Measurements from ENCODE around the gene RREB1.

RREB1 gene

DNA sequence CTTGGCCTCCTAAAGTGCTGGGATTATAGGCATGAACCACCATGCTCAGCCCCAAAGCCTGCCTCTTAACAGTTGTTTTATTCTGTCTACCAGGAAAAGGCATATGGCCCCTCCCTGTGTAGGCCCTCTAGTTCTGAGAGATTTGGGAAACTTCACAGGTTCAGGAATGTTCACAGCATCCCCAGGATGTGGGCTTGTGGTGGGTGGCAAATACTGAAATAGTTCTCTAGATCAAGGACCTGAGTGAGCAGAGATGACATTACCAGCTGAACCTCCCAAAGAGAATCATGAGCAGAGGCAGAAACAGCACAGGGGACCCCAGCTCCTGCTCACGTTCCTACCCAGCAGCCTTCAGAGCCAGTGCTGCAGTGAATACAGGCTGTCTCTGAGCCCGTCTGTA is 105.7 kb downstream of the RREB1 start:
- DNase-seq (ENCODE audit: low read depth): no peak
- TF ChIP-seq, protein P1, sequence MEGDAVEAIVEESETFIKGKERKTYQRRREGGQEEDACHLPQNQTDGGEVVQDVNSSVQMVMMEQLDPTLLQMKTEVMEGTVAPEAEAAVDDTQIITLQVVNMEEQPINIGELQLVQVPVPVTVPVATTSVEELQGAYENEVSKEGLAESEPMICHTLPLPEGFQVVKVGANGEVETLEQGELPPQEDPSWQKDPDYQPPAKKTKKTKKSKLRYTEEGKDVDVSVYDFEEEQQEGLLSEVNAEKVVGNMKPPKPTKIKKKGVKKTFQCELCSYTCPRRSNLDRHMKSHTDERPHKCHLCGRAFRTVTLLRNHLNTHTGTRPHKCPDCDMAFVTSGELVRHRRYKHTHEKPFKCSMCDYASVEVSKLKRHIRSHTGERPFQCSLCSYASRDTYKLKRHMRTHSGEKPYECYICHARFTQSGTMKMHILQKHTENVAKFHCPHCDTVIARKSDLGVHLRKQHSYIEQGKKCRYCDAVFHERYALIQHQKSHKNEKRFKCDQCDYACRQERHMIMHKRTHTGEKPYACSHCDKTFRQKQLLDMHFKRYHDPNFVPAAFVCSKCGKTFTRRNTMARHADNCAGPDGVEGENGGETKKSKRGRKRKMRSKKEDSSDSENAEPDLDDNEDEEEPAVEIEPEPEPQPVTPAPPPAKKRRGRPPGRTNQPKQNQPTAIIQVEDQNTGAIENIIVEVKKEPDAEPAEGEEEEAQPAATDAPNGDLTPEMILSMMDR (IDR thresholded peaks at IDR 0.05; ENCODE audit: control insufficient read depth, insufficient read depth, low read depth, low read length, missing control alignments): no peak
- no peak overlapping the region for H3K4me3 ChIP-seq (ENCODE audit: control insufficient read depth, low read depth, low read length)

DNA sequence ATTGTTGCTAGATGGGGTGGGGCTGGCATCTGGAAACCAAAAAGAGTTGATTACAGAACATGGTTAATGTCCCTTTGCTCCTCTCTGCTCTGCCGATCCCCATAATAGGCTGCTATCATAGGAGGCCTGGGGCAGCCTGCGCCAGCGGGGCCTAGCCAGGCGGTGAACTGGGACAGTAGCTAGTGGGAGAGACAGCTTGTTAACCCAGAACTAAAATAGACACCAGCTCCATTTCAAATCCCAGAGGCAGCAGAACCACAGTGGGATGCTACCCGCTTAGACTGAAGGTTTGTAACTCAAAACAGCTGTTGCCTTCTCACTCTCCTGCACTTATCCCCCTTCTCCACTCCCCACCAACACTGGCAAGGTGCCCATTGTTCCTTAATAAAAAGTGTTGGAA is 106.7 kb downstream of the RREB1 start:
- H3K4me3 ChIP-seq (ENCODE audit: control insufficient read depth, low read depth, low read length): no peak overlapping the region
- TF ChIP-seq, protein P1 (IDR thresholded peaks at IDR 0.05; ENCODE audit: control insufficient read depth, insufficient read depth, low read depth, low read length, missing control alignments): no peak
- no peak for DNase-seq (ENCODE audit: low read depth)

DNA sequence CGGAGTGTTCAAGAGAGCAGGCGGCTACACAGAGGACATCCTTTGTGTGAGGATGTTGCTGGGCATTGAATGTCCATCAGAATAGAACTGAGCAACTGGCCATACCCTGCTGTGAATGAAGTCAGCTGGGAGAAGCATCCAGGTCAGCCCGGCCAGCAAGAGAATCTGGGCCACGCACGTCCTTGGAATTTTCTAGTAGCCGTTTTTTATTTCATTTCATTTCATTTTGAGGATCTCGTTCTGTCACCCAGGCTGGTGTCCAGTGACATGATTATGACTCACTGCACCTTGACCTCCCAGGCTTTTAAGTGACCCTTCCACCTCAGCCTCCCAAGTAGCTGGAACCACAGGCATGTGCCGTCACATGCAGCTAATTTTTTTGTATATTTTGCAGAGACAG is 107.4 kb downstream of the RREB1 start:
- TF ChIP-seq, protein P1 (IDR thresholded peaks at IDR 0.05; ENCODE audit: control insufficient read depth, insufficient read depth, low read depth, low read length, missing control alignments): no peak
- no peak overlapping the region for H3K4me3 ChIP-seq (ENCODE audit: control insufficient read depth, low read depth, low read length)
- DNase-seq (ENCODE audit: low read depth): no peak

DNA sequence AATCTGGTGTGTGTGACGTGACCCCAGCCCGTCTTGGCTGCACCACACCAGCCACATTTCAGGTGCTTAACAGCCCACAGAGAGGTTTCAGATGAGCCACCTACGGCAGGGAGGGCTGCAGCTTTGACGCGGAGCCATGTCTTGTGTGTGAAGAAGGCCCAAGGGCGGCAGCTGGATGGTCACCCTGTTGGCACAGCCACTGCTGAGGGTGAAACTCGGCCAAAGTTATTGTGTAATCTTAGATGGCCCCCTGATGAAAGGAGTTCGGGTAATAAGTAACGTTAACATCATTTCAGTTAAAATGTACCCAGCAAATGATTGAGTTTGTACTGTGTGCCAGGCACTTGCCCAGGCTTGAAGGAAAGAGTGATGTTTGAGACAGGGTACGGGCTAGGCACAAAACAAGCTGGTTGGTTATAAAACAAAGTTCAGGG is 108.1 kb downstream of the RREB1 start:
- TF ChIP-seq, protein P1 (IDR thresholded peaks at IDR 0.05; ENCODE audit: control insufficient read depth, insufficient read depth, low read depth, low read length, missing control alignments): no peak
- DNase-seq (ENCODE audit: low read depth): no peak
- no peak overlapping the region for H3K4me3 ChIP-seq (ENCODE audit: control insufficient read depth, low read depth, low read length)

DNA sequence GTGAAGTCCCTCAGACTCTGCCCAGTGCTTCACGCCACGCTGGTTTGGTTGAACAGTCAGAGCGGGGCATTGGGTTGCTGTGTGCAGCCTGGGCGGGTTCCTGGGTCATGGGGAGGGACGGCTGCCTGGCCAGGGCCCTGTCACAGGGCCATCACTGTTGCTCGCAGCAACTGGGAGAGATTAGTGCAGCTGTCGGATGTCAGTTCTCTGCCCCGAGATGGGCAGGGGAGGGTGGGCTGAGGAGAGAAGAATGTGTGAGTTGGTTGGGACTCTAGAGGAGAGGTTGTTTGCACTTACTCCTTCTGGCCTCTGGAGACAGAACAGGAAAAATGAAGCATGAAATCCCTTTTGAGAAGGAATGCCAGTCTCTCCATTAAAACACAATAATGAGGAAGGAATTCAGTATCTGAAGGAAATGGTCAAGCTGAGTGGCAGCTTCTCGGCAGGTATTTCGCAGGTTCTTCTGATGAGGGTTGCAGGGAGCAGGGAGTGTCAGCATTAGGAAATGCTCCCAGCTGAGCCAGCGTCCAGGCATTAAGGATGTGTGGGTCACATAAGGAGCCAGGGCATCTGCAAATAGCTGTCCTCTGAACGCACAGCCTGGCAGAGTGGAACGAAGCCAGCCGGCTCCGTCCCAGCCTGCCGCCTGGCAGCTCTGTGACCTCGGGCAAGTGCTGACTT is 109.3 kb downstream of the RREB1 start:
- H3K4me3 ChIP-seq (ENCODE audit: control insufficient read depth, low read depth, low read length): no peak overlapping the region
- DNase-seq (ENCODE audit: low read depth): no peak
- TF ChIP-seq, protein P1 (IDR thresholded peaks at IDR 0.05; ENCODE audit: control insufficient read depth, insufficient read depth, low read depth, low read length, missing control alignments): no peak

DNA sequence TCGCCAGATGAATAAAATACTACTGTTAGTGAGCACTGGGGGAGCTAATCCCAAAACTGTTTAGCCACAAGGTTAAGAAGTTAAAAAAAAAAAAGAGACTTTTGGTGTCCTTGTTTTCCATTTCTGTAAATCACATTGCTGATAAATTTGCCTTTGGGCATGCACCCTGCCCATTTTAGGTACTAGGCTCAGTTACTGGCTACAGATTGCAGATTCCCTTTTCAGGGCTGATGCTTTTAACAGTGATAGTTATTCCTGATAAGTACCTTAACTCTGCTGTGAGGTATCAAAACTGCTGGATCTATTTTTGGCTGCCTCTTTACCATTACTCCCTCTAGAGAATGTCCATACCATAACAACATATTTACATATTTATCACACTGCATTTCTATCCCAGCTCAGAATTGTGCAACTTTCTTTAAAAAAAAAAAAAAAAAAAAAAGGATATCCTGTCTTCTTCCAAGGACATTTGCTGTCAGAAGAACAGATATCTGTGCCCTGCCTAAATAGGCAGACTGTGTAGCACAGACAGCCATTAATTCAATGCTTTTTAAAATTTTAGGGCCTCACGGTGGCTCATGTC is 110.7 kb downstream of the RREB1 start:
- H3K4me3 ChIP-seq (ENCODE audit: control insufficient read depth, low read depth, low read length): no peak overlapping the region
- TF ChIP-seq, protein P1 (IDR thresholded peaks at IDR 0.05; ENCODE audit: control insufficient read depth, insufficient read depth, low read depth, low read length, missing control alignments): no peak
- no peak for DNase-seq (ENCODE audit: low read depth)

All from AG09309 (cell line).